HG02970 (cell line): ENCODE data around the gene GABRR2.
"Not testable (repeated sequence)": the region's sequence is repeated elsewhere in the genome, so short reads cannot be mapped to it uniquely, and the experiment has no call there.

ENCODE experiments used
- ATAC-seq: cut with Tn5 transposase; IDR thresholded peaks from one replicate; pipeline ENCODE4 v1.9.1; 2021; ENCODE audit warnings: mild to moderate bottlenecking, moderate library complexity, moderate number of reproducible peaks; ENCODE audit not compliant: unreplicated experiment, low FRiP score

GABRR2 gene

GRCh38 chr6:89328976-89329375 is 13.9 kb upstream of the GABRR2 start:
- no peak for ATAC-seq

- ATAC-seq: no peak
These were observed 9.2 kb upstream of the GABRR2 start for GRCh38 chr6:89324304-89324703.

GRCh38 chr6:89323511-89323971 is 8.4 kb upstream of the GABRR2 start:
- ATAC-seq: no peak

- no peak for ATAC-seq
These were observed 6.3 kb upstream of the GABRR2 start for GRCh38 chr6:89321131-89321970.

- no peak for ATAC-seq
These were observed 5.0 kb upstream of the GABRR2 start for GRCh38 chr6:89320012-89320559.

GRCh38 chr6:89317067-89317466 is 2.0 kb upstream of the GABRR2 start:
- no peak for ATAC-seq

- ATAC-seq: no peak
These were observed 407 bp downstream of the GABRR2 start for GRCh38 chr6:89314692-89315091.

- no peak for ATAC-seq
These were observed 2.1 kb downstream of the GABRR2 start for GRCh38 chr6:89313006-89313405.

- no peak for ATAC-seq
These were observed 3.1 kb downstream of the GABRR2 start for GRCh38 chr6:89311853-89312531.

GRCh38 chr6:89311530-89311852 is 3.6 kb downstream of the GABRR2 start:
- no peak for ATAC-seq

GRCh38 chr6:89310929-89311328 is 4.2 kb downstream of the GABRR2 start:
- ATAC-seq: no peak

- no peak for ATAC-seq
These were observed 6.3 kb downstream of the GABRR2 start for GRCh38 chr6:89308525-89309395.

GRCh38 chr6:89304517-89304916 is 10.6 kb downstream of the GABRR2 start:
- not testable (repeated sequence) for ATAC-seq

- no peak for ATAC-seq
These were observed 12.2 kb downstream of the GABRR2 start for GRCh38 chr6:89302936-89303335.

GRCh38 chr6:89302195-89302770 is 12.8 kb downstream of the GABRR2 start:
- ATAC-seq: no peak

- no peak for ATAC-seq
These were observed 13.4 kb downstream of the GABRR2 start for GRCh38 chr6:89301586-89302194.

GRCh38 chr6:89299466-89299850 is 15.6 kb downstream of the GABRR2 start:
- ATAC-seq: no peak

GRCh38 chr6:89298680-89299465 is 16.2 kb downstream of the GABRR2 start:
- no peak for ATAC-seq

- peak; percentile 81 for ATAC-seq
These were observed 17.3 kb downstream of the GABRR2 start for GRCh38 chr6:89297695-89298351.
